ENCODE data around the gene ATAD5. TPM values are rescaled to one million over a fixed set of nuclear protein-coding genes. Genes with fewer than 3 reads are reported as not detected.

Gene ATAD5
- total and polyA plus RNA-seq, 2 of the 13 experiments (the other 11 are each of a cell fraction or from before 2014, with no cell fraction given) = 1.8 to 10.7 TPM

GRCh38 chr17:30832438-30833124 is 815 bp downstream of the ATAD5 start:
- peak overlapping the region; percentile 92 for H3K4me2 ChIP-seq (ENCODE audit: low read depth, low read length)
- no peaks in the 10 kb centered on the region for H3K9me3 ChIP-seq (ENCODE audit: low read length)
- no peak for FAIRE-seq
- POLR2A ChIA-PET = no interaction called here
- peak overlapping the region; percentile 92 to 97 (median 92) for H3K4me3 ChIP-seq (replicated peaks in 1 of 3; ENCODE audit: insufficient read depth in 1 of 3, low read depth in 2 of 3, low read length in 3 of 3)
- TF ChIP-seq ZFP41 (CRISPR knock-in tag; IDR thresholded peaks at IDR 0.05; ENCODE audit: borderline replicate concordance) (no peak), ZNF619 (CRISPR knock-in tag; IDR thresholded peaks at IDR 0.05) (0 out of 2 replicates have a peak, but pooled peaks have one; percentile 10), PLRG1 (conservative IDR thresholded peaks at IDR 0.05) (no peak), CEBPB (IDR thresholded peaks at IDR 0.05; ENCODE audit: borderline replicate concordance, low read depth, low read length) (no peak)
- no peak overlapping the region for H2AFZ ChIP-seq (ENCODE audit: low read length)
- H3K27ac ChIP-seq (ENCODE audit: extremely low read length, insufficient read depth, low read length) = peak overlapping the region; percentile 87
- DNase-seq (ENCODE audit: low spot score) = no peak
- H3K36me3 ChIP-seq (replicated peaks in 1 of 2; ENCODE audit: control insufficient read depth in 1 of 2, insufficient read depth in 2 of 2, low read length in 2 of 2) = peaks cover 0 to 5% of the 10 kb centered on the region in 2 experiments; a peak in 2 of 5 replicates
- H3K9ac ChIP-seq (ENCODE audit: insufficient read depth, low read depth, low read length) = peak overlapping the region; percentile 84
- WGBS (ENCODE audit: low lambda C conversion rate) = under 1% methylated on average over 15 of the region's 15 CpGs
- peak; percentile 26 for ATAC-seq
- H3K79me2 ChIP-seq (ENCODE audit: insufficient read depth, low read length) = peaks cover 23% of the 10 kb centered on the region
- intact Hi-C loops (cut with micrococcal nuclease; ENCODE audit: unreplicated experiment) = no loop called here
- TSS peak; percentile 58 for BruUV-seq (replicated peaks)
- H3K27me3 ChIP-seq (ENCODE audit: control insufficient read depth in 1 of 2, insufficient read depth in 2 of 2, low read length in 2 of 2) = no peaks in the 10 kb centered on the region; a peak in 1 of 5 replicates
- in situ Hi-C loops (cut with HindIII; ENCODE audit: extremely low pct_ligation_motif_present, low pct_unique_long_range_greater_than_20kb) = no loop called here
- H4K20me1 ChIP-seq (ENCODE audit: insufficient read depth, low read length) = no peaks in the 10 kb centered on the region
- H3K4me1 ChIP-seq (ENCODE audit: insufficient read depth, low read length) = peaks cover 25% of the 10 kb centered on the region
- CTCF ChIA-PET (ENCODE audit: low intra/inter-chr PET ratio, low total read pairs) = no interaction called here

GRCh38 chr17:30838202-30838807 is 6.5 kb downstream of the ATAD5 start:
- ChIA-PET CTCF (ENCODE audit: low intra/inter-chr PET ratio, low total read pairs) (no interaction called here), POLR2A (no interaction called here)
- no TSS peak for BruUV-seq (replicated peaks)
- peaks cover 7% of the 10 kb centered on the region for H3K79me2 ChIP-seq (ENCODE audit: insufficient read depth, low read length)
- H3K27ac ChIP-seq (ENCODE audit: extremely low read length, insufficient read depth, low read length) = no peak overlapping the region
- no peak overlapping the region for H2AFZ ChIP-seq (ENCODE audit: low read length)
- ATAC-seq (no peak), DNase-seq (ENCODE audit: low spot score) (no peak), FAIRE-seq (no peak)
- no peaks in the 10 kb centered on the region; a peak in 1 of 5 replicates for H3K27me3 ChIP-seq (ENCODE audit: control insufficient read depth in 1 of 2, insufficient read depth in 2 of 2, low read length in 2 of 2)
- in situ Hi-C loops (cut with HindIII; ENCODE audit: extremely low pct_ligation_motif_present, low pct_unique_long_range_greater_than_20kb) = no loop called here
- no peak overlapping the region for H3K4me3 ChIP-seq (replicated peaks in 1 of 3; ENCODE audit: insufficient read depth in 1 of 3, low read depth in 2 of 3, low read length in 3 of 3)
- H3K4me2 ChIP-seq (ENCODE audit: low read depth, low read length) = no peak overlapping the region
- peaks cover 2 to 34% of the 10 kb centered on the region in 2 experiments for H3K36me3 ChIP-seq (replicated peaks in 1 of 2; ENCODE audit: control insufficient read depth in 1 of 2, insufficient read depth in 2 of 2, low read length in 2 of 2)
- TF ChIP-seq SCMH1 (CRISPR knock-in tag; IDR thresholded peaks at IDR 0.05; ENCODE audit: borderline replicate concordance) (no peak), SRSF1 (optimal IDR thresholded peaks at IDR 0.05; ENCODE audit: low read depth, low read length) (no peak), ZSCAN22 (CRISPR knock-in tag; IDR thresholded peaks at IDR 0.05) (no peak)
- no peak overlapping the region for H3K9ac ChIP-seq (ENCODE audit: insufficient read depth, low read depth, low read length)
- intact Hi-C loops (cut with micrococcal nuclease; ENCODE audit: unreplicated experiment) = no loop called here
- H3K9me3 ChIP-seq (ENCODE audit: low read length) = no peaks in the 10 kb centered on the region
- H4K20me1 ChIP-seq (ENCODE audit: insufficient read depth, low read length) = no peaks in the 10 kb centered on the region
- H3K4me1 ChIP-seq (ENCODE audit: insufficient read depth, low read length) = peaks cover 6% of the 10 kb centered on the region; the same call in 1 of the 2 replicates
- WGBS (ENCODE audit: low lambda C conversion rate) = 97% methylated on average over 5 of the region's 5 CpGs

All from HepG2 (cell line).